SU-DHL-6 (cell line): ENCODE data around the gene ATXN7L1.
"Not testable (repeated sequence)": the region's sequence is repeated elsewhere in the genome, so short reads cannot be mapped to it uniquely, and the experiment has no call there.

ENCODE experiments used
- H2AFZ ChIP-seq: fragments of 200-600 bp; sonication (generic); 2 replicates; pipeline ENCODE4 v1.6.1; 2014; ENCODE audit warnings: low read depth, mild to moderate bottlenecking, moderate library complexity, mixed read lengths, antibody characterized with exemption, low read length; ENCODE audit not compliant: severe bottlenecking
- H3F3A ChIP-seq: fragments of 200-600 bp; shearing (Covaris generic); 2 replicates; pipeline ENCODE4 v1.6.0; 2016; ENCODE audit warnings: antibody characterized with exemption, mild to moderate bottlenecking; ENCODE audit not compliant: insufficient read depth
- H3K27ac ChIP-seq: fragments of 200-600 bp; sonication (generic); 2 replicates; pipeline ENCODE4 v1.5.1; 2016; ENCODE audit warnings: low read depth, mild to moderate bottlenecking, low read length, moderate library complexity, mixed read lengths
- H3K27me3 ChIP-seq: fragments of 200-600 bp; sonication (generic), shearing (Covaris generic); 2 replicates; pipeline ENCODE4 v1.6.0; 2014; ENCODE audit warnings: mild to moderate bottlenecking, low read length
- H3K36me3 ChIP-seq: fragments of 200-600 bp; sonication (generic); 2 replicates; pipeline ENCODE4 v1.6.1; 2014; ENCODE audit warnings: mild to moderate bottlenecking, low read length, mixed read lengths
- H3K4me2 ChIP-seq: fragments of 300-600, 200-600 bp; shearing (Covaris generic), sonication (generic); 2 replicates; pipeline ENCODE4 v1.6.0; 2014; ENCODE audit warnings: low read length, low read depth, mild to moderate bottlenecking; ENCODE audit not compliant: poor library complexity, severe bottlenecking
- H3K4me3 ChIP-seq: fragments of 200-600 bp; sonication (generic); 2 replicates; pipeline ENCODE4 v1.5.1; 2014; ENCODE audit warnings: antibody characterized with exemption, low read length, mild to moderate bottlenecking, mixed read lengths; ENCODE audit not compliant: insufficient read depth, poor library complexity, severe bottlenecking
- H3K79me2 ChIP-seq: fragments of 200-600 bp; sonication (generic); 2 replicates; pipeline ENCODE4 v1.6.1; 2014; ENCODE audit warnings: mild to moderate bottlenecking, low read length, moderate library complexity; ENCODE audit not compliant: insufficient read depth
- H3K9ac ChIP-seq: fragments of 200-600 bp; sonication (generic); 2 replicates; pipeline ENCODE4 v1.7.0; 2014; ENCODE audit warnings: mild to moderate bottlenecking, low read length
- H3K9me2 ChIP-seq: fragments of 200-600 bp; sonication (generic); replicated peaks from 2 replicates; pipeline ENCODE4 v1.6.1; 2014; ENCODE audit warnings: low read length; ENCODE audit not compliant: insufficient read depth
- H3K9me3 ChIP-seq: fragments of 200-600 bp; sonication (generic); 2 replicates; pipeline ENCODE4 v1.6.1; 2014; ENCODE audit warnings: low read length, mixed read lengths; ENCODE audit not compliant: insufficient read depth
- H4K20me1 ChIP-seq: fragments of 200-600 bp; sonication (generic); 2 replicates; pipeline ENCODE4 v1.6.1; 2014; ENCODE audit warnings: low read depth, mild to moderate bottlenecking, antibody characterized with exemption, low read length, moderate library complexity, mixed read lengths
- CTCF ChIP-seq: fragments of 200-600 bp; sonication (generic); IDR thresholded peaks from one replicate; pipeline ENCODE4 v1.5.1; 2017; ENCODE audit warnings: antibody characterized with exemption, mild to moderate bottlenecking, low read length, moderate library complexity; ENCODE audit not compliant: insufficient read depth, poor library complexity, severe bottlenecking
- EZH2phosphoT487 ChIP-seq: fragments of 200-600 bp; sonication (generic), shearing (Covaris generic); conservative IDR thresholded peaks from 2 replicates; pipeline ENCODE4 v1.6.1; 2018; ENCODE audit warnings: mild to moderate bottlenecking, antibody characterized with exemption, low read length, moderate library complexity, mixed read lengths

ATXN7L1 gene

GRCh38 chr7:105851064-105851463, 25.3 kb downstream of the ATXN7L1 start:
- Histone ChIP-seq H3K79me2 (no peaks in the 10 kb centered on the region), H2AFZ (no peak overlapping the region), H3F3A (no peaks in the 10 kb centered on the region), H3K27me3 (no peaks in the 10 kb centered on the region), H3K4me2 (no peak overlapping the region), H3K9me3 (no peaks in the 10 kb centered on the region), H3K4me3 (no peak overlapping the region), H3K27ac (no peak overlapping the region), H4K20me1 (no peaks in the 10 kb centered on the region), H3K9me2 (no peaks in the 10 kb centered on the region), H3K9ac (no peak overlapping the region), H3K36me3 (no peaks in the 10 kb centered on the region)
- no peak for TF ChIP-seq CTCF
- TF ChIP-seq EZH2phosphoT487: no peak

- H4K20me1 ChIP-seq: no peaks in the 10 kb centered on the region
- H3K27me3 ChIP-seq: no peaks in the 10 kb centered on the region
- H3K4me3 ChIP-seq: no peak overlapping the region
- H3K27ac ChIP-seq: no peak overlapping the region
- H3F3A ChIP-seq: no peaks in the 10 kb centered on the region
- H2AFZ ChIP-seq: no peak overlapping the region
- no peak overlapping the region for H3K9ac ChIP-seq
- TF ChIP-seq EZH2phosphoT487: no peak
- no peaks in the 10 kb centered on the region for H3K36me3 ChIP-seq
- no peak overlapping the region for H3K4me2 ChIP-seq
- no peaks in the 10 kb centered on the region for H3K9me3 ChIP-seq
- no peaks in the 10 kb centered on the region for H3K79me2 ChIP-seq
- H3K9me2 ChIP-seq: no peaks in the 10 kb centered on the region
Observed at GRCh38 chr7:105849122-105849855, 27.1 kb downstream of the ATXN7L1 start.

- Histone ChIP-seq H3K27ac (no peak overlapping the region), H3K9me3 (no peaks in the 10 kb centered on the region), H3K79me2 (no peaks in the 10 kb centered on the region), H2AFZ (no peak overlapping the region), H3K36me3 (no peaks in the 10 kb centered on the region), H3K4me3 (no peak overlapping the region), H4K20me1 (no peaks in the 10 kb centered on the region), H3K9me2 (no peaks in the 10 kb centered on the region), H3F3A (no peaks in the 10 kb centered on the region), H3K4me2 (no peak overlapping the region), H3K27me3 (no peaks in the 10 kb centered on the region), H3K9ac (no peak overlapping the region)
- TF ChIP-seq EZH2phosphoT487: no peak
- TF ChIP-seq CTCF: no peak
Observed at GRCh38 chr7:105846404-105846803, 30.0 kb downstream of the ATXN7L1 start.

GRCh38 chr7:105844681-105845080, 31.7 kb downstream of the ATXN7L1 start:
- not testable (repeated sequence) for H3K79me2 ChIP-seq, H4K20me1 ChIP-seq, H3K27ac ChIP-seq, H3K9ac ChIP-seq, H3K9me3 ChIP-seq, H3K4me3 ChIP-seq, H3K9me2 ChIP-seq, H3F3A ChIP-seq, H3K4me2 ChIP-seq, H2AFZ ChIP-seq, H3K36me3 ChIP-seq, H3K27me3 ChIP-seq
